HG03439 (cell line): ENCODE data around the gene ATXN7L3.

ENCODE experiments used
- ATAC-seq: cut with Tn5 transposase; IDR thresholded peaks from one replicate; pipeline ENCODE4 v1.9.1; 2021; ENCODE audit warnings: mild to moderate bottlenecking, moderate library complexity; ENCODE audit not compliant: unreplicated experiment

Gene ATXN7L3

GRCh38 chr17:44218344-44219107, 18.8 kb upstream of the ATXN7L3 start:
- peak; percentile 29 for ATAC-seq

GRCh38 chr17:44217738-44218343, 18.2 kb upstream of the ATXN7L3 start:
- ATAC-seq: no peak

GRCh38 chr17:44216694-44217093, 17.0 kb upstream of the ATXN7L3 start:
- ATAC-seq: no peak

DNA sequence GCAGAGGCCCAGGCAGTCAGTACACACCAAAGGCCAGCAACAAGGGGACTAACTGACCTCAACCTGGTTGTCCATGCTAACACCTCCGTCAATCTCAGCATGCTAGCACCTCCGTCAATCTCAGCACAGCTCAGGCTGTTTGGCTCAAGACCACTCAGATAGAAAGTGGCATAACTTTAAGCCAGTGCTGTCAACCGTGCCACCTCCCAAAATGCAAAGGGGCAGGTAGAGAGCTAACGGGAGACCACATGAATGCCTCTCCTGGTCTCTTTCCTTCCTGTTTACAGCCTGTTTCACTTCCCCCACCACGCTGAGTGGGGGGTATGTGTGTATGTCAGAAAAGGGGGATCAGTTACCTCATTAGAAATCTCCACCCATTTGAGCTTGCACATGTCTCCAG, 16.5 kb upstream of the ATXN7L3 start:
- no peak for ATAC-seq

- no peak for ATAC-seq
Measured at GRCh38 chr17:44214896-44215295, 15.2 kb upstream of the ATXN7L3 start.

- ATAC-seq: no peak
Measured at GRCh38 chr17:44214230-44214494, 14.5 kb upstream of the ATXN7L3 start.

GRCh38 chr17:44213403-44214229, 13.9 kb upstream of the ATXN7L3 start:
- ATAC-seq: no peak

DNA sequence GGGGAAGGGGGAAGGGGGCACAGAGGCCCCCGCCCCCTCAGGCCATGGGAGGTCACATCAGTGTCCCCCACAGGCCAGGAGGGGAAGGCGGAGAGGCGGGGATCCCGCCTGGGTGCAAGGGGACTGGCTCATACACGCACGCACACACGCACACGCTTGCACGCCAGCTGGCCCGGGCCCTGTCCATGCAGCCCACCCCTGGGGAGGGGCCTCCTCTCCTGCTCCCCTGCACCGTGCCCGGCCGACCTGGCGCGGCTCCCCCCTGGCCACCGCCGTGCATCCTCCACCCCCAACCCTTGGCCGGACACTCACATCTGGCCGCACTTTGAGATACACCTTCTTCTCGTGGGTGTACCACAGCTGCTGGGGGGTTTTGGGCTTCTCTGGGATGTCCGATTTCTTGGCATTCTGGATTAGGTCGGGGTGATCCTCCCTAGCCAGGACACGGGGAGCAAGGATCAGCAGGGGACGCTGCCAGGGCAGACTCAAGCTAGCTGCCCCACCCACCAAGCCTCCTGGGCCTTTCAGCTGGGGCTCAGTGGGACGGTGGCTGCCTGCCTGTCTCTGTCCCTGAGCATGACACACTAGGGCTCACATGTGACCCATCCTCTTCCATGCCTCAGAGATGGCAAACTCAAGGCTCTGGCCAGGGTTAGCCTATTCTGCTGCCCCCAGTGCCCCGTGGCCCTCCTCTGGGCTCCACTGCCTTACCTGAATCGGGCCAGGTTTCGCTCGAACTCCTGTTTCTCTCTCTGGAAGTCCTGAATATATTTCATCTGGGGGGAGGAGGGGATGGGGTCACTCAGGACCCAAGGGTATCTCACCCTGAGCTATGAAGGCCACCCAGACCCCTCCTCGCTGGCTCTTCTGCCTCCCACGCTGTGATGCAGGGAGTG, 13.1 kb upstream of the ATXN7L3 start:
- ATAC-seq: no peak

DNA sequence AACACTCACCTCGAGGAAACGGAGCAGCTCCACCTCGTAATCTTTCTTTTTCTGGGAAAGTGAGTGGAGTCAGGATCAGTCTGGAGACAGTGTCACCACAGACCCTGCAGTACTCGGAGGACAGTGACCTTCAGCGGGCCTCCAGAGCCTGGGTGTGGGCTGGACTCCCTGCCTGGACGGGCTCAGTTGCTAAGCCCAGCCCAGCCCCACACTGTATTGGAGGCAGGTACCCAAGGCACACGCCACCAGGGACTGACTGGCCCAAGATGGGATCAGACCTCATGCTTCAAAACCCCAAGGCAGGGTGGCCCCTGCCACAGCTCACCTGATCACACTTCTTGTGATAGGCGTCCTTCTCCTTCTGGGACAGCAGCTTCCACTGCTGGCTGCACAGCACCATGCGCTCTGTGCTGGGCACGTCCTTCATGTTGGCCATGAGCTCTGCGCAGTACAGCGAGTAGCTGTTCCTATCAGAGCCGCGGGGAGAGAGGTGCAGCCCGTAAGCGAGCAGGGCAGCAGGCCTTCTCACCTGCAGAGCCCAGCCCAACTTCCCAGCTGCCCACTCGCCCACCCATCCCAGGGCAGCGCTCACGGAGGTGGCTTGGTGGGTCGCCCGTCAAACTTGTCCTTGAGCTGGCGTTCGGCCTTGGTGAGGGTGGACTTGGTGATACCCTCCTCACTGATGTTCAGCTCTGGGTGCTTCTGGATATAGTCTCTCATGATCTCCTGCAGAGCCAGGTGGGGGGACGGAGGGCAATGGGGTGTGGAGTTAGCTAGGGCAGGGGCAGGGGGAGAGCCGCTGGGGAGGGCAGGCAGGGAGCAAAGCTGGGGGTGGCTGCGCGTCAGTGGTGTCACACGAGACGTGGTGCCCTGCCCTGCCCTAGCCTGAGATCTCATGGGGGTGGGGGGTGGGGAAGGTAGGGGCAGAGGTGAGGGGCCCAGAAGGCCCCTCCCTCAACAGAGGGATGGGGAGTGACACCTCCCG, 11.9 kb upstream of the ATXN7L3 start:
- ATAC-seq: no peak

DNA sequence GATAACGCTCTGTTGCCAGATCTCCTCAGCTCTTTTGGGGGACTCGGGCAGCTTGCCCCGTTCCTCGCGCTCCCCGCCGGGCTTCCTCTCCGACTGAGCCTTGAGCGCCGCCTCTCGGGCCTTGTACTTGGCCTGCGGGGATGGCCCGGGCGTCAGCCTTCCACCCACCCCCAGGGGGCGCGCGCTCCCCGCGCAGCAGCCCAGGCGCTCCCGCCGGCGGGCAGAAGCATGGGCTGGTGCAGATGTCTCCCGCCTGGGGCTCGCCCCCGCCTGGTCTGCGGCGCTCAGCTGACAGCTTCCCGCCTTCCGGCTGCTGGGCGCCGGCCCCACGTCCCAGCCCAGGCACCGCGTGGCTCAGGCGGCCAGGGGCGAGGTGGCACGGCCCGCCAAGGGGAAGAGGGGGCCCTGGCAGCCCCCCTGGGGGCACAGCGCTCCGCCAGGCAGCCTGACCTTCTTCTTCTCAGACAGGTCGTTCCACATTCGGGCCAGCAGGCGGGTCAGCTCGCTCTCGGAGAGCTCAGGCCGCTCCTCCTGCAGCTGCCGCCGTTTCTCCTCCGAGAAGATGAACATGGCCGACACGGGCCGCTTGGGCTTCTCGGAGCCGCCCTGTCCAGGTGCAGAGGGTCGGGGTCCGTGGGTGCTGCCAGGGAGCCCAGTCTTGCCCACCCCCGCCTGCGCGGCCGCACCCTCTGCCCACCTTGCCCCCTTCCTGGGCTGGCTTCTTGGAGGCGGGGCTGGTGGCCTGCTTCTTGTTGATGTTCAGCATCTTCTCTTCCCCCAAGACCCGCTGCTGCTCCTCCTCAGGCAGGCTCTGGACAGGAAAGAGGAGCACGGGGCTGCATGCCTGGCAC, 10.9 kb upstream of the ATXN7L3 start:
- peak; percentile 68 for ATAC-seq

DNA sequence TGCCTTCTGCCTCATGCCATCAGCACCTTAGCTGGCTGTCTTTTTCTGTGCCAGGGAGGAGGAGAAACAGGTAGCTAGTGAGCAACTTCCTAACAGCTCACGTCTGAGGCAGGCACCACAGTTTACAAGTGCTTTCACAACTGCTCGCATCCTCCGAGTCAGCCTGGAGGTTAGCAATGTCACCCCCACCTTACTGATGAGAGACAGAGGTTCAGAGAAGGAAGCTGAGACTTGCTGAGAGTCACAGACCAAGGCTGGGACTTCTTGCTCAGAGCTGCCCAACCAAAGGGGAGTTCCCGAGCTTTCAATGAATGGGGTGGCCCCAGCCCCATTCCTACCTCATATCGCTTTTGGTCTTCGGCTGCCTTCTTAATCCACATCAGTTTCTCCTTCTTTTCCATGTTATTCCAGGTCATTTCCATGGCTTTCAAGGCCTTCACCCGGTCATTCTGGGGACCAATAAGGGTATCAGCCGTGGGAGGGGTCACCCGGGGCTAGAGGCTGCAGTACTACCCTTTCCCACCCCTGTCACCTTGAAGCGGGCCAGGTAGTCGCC, 10.2 kb upstream of the ATXN7L3 start:
- no peak for ATAC-seq

- ATAC-seq: no peak
Measured at GRCh38 chr17:44207743-44208142, 8.1 kb upstream of the ATXN7L3 start.

GRCh38 chr17:44207319-44207718, 7.6 kb upstream of the ATXN7L3 start:
- ATAC-seq: no peak

DNA sequence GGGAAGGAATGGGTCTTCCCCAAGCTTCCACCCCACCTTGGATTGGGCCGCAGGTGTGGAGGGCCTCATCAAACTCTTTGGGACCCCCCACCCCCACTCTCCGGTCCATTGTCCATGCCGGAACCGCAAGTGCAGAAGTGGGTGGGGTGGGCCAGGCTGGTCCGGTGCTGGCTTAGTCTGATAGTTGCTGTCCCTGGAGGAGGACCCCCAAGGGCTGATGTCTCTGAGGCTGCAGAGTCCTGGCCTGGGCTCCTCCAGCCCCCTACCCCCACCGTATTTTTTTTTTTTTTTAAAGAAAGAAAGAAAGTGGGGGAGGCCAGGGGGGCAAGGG, 7.1 kb upstream of the ATXN7L3 start:
- ATAC-seq: no peak

DNA sequence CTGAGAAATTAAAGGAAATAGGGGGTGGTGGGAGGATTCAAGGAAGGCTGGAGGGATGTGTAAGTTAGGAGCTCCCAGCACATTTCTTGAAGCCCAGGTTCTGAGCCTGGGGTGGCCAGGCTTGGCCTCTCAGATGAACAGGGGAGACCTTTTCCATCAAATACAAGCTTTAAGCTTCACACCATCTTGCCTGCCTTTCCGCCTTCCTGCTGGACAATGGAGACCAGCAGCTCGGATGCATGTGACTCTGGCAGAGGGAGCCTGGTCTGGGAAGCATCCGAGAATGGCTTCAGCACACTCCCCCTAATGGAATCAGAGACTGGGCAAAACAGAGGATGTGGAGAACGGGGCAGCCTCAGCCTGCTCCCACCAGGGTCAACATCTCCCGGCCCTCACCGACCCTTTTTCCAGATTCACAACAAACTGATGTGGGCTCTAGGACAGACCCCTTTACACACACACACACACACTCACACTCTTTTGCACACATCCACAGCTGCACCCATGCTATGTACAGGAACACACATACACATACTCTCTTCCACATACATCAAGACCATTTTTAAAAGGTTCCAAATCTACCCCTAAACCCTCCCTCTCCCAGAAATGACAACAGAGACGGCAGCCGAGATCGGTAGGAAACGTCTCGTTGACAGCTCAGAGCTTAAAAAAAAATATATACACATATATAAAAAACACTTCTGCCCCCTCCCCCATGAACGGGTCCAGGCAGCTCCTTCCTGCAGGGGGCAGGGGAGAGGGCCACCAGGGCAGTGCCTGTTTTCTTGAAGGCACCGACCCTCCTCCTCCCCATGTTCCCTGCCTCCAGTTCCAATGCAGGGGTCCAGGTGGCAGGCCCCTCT, 6.5 kb upstream of the ATXN7L3 start:
- no peak for ATAC-seq

DNA sequence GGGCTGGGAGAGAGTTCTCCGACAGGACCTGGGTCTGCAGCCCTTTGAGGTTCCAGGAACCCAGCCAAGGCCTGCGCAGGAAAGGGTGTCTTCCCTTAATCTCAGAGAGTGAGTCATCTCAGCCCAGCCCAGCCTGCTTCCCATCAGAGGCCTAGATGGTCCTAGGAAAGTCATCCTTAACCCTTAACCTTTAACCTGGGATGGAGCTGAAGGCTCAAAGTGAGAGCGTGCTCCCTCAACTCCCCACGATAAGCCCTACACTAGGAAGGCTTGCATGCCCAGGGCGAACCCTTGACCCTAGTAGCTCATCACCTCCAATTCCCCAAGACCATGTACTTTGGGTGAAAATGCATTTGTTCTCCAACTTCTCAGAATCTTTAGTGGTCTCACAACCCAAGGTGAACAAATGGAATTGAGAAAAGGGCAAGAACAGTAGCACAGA, 4.8 kb upstream of the ATXN7L3 start:
- ATAC-seq: no peak

DNA sequence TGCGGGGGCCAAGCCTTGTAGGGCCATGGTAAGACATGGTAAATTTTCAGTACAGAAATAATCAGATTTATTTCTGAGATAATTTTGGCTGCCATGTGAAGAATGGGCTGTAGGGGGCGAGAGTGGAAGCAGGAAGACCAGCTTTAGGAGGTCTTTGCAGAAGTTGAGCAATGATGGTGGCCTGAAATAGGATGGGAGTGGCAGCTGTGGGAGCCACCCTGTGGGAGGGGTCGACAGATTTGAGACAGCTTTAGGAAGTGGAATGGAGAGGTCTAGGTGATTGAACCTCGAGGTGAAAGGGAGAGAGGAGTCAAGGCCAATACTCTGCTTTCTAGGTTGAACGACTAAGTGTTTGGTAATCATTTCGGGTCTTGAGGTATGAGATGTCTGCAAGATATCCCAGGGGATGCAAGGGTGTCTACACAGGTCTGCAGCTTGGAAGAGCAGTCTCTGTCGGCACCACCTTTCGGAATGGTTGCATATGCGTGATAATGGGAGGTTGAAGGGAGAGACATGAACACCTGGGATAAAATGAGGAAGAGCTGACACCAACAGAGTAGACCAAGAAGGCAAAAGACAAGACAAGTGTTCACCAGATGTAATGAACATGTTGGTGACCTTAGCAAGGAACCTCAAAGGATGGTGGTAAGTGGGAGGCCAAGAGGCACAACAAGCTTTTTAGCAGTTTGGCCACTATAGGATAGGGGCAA, 4.2 kb upstream of the ATXN7L3 start:
- no peak for ATAC-seq
